Ishikawa (cell line): ENCODE results near the gene SLC25A28.

Experiments used
- CREB1 ChIP-seq: IDR thresholded peaks from 2 replicates; pipeline ENCODE4 v1.6.1; 2012; ENCODE audit warnings: low read depth
- EGR1 ChIP-seq: IDR thresholded peaks from 2 replicates; pipeline ENCODE4 v1.6.1; 2012
- EP300 ChIP-seq: IDR thresholded peaks from 2 replicates; pipeline ENCODE4 v1.6.1; 2012; ENCODE audit warnings: borderline replicate concordance
- FOXM1 ChIP-seq: IDR thresholded peaks from 2 replicates; pipeline ENCODE4 v1.6.1; 2012; ENCODE audit warnings: low read depth, borderline replicate concordance
- NFIC ChIP-seq: IDR thresholded peaks from 2 replicates; pipeline ENCODE4 v1.6.1; 2012
- RAD21 ChIP-seq: IDR thresholded peaks from 2 replicates; pipeline ENCODE4 v1.6.1; 2012; ENCODE audit warnings: low read depth
- TAF1 ChIP-seq: IDR thresholded peaks from 2 replicates; pipeline ENCODE4 v1.6.1; 2012; ENCODE audit warnings: low read depth, mild to moderate bottlenecking
- TEAD4 ChIP-seq: IDR thresholded peaks from 2 replicates; pipeline ENCODE4 v1.6.1; 2012
- YY1 ChIP-seq: IDR thresholded peaks from 2 replicates; pipeline ENCODE4 v1.6.1; 2012; ENCODE audit warnings: low read depth
- ZBTB7A ChIP-seq: IDR thresholded peaks from 2 replicates; pipeline ENCODE4 v1.6.1; 2012; ENCODE audit warnings: low read depth
- TF ChIP-seq, protein P1 (sequence below): IDR thresholded peaks from 2 replicates; pipeline ENCODE4 v1.6.1; 2012
- TF ChIP-seq, protein P2 (sequence below): IDR thresholded peaks from 2 replicates; pipeline ENCODE4 v1.6.1; 2012; ENCODE audit warnings: low read depth, mild to moderate bottlenecking
- TF ChIP-seq, protein P3 (sequence below): IDR thresholded peaks from 2 replicates; pipeline ENCODE4 v1.6.1; 2012

DNA sequence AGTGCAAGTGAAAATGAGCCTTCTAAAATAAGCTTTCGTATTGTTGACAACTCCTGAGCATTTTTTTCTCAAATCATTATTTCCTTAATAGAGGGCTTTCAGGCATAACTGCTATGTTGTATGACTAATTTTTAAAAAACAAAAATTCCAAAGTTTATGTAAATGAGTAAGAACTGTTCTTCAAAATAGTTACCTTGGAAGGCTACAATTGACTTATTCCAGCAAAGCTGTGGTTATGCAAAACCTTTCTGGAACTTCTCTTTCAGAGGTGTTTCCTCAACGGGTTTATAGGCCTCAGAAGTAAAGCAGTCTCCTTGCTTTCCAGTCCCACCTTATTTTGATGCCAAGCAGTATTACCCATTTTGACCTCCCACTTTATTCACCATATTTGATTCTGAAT, 2.5 kb downstream of the SLC25A28 start:
- no peak for TF ChIP-seq EP300
- no peak for TF ChIP-seq ZBTB7A
- TF ChIP-seq, protein P1, sequence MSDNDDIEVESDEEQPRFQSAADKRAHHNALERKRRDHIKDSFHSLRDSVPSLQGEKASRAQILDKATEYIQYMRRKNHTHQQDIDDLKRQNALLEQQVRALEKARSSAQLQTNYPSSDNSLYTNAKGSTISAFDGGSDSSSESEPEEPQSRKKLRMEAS: no peak
- no peak for TF ChIP-seq RAD21
- TF ChIP-seq FOXM1: no peak
- TF ChIP-seq, protein P2, sequence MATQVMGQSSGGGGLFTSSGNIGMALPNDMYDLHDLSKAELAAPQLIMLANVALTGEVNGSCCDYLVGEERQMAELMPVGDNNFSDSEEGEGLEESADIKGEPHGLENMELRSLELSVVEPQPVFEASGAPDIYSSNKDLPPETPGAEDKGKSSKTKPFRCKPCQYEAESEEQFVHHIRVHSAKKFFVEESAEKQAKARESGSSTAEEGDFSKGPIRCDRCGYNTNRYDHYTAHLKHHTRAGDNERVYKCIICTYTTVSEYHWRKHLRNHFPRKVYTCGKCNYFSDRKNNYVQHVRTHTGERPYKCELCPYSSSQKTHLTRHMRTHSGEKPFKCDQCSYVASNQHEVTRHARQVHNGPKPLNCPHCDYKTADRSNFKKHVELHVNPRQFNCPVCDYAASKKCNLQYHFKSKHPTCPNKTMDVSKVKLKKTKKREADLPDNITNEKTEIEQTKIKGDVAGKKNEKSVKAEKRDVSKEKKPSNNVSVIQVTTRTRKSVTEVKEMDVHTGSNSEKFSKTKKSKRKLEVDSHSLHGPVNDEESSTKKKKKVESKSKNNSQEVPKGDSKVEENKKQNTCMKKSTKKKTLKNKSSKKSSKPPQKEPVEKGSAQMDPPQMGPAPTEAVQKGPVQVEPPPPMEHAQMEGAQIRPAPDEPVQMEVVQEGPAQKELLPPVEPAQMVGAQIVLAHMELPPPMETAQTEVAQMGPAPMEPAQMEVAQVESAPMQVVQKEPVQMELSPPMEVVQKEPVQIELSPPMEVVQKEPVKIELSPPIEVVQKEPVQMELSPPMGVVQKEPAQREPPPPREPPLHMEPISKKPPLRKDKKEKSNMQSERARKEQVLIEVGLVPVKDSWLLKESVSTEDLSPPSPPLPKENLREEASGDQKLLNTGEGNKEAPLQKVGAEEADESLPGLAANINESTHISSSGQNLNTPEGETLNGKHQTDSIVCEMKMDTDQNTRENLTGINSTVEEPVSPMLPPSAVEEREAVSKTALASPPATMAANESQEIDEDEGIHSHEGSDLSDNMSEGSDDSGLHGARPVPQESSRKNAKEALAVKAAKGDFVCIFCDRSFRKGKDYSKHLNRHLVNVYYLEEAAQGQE: no peak
- no peak for TF ChIP-seq EGR1
- TF ChIP-seq TAF1: no peak
- TF ChIP-seq, protein P3, sequence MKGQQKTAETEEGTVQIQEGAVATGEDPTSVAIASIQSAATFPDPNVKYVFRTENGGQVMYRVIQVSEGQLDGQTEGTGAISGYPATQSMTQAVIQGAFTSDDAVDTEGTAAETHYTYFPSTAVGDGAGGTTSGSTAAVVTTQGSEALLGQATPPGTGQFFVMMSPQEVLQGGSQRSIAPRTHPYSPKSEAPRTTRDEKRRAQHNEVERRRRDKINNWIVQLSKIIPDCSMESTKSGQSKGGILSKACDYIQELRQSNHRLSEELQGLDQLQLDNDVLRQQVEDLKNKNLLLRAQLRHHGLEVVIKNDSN: no peak
- no peak for TF ChIP-seq YY1
- no peak for TF ChIP-seq TEAD4
- TF ChIP-seq NFIC: no peak
- no peak for TF ChIP-seq CREB1
